ENCODE data around the gene LRRC73. TPM values are rescaled to one million over a fixed set of nuclear protein-coding genes. Genes with fewer than 3 reads are reported as not detected.

The LRRC73 gene
- total and polyA plus RNA-seq, 2 donors: 0.24 TPM; not detected in 1

- H3K4me1 ChIP-seq (ENCODE audit: insufficient read depth): no peaks in the 10 kb centered on the region
- DNase-seq (ENCODE audit: extremely low spot score): no peak
- H3K27ac ChIP-seq (ENCODE audit: low read depth): no peak overlapping the region
- H3K4me3 ChIP-seq (ENCODE audit: low read depth, low read length): no peak overlapping the region
- 68% methylated on average over 9 of the region's 9 CpGs for WGBS
- no peaks in the 10 kb centered on the region for H3K36me3 ChIP-seq (ENCODE audit: insufficient read depth)
Observed at GRCh38 chr6:43457643-43458042, 52.5 kb downstream of the LRRC73 start.

Small RNA genes lying within 50 kb of the gene (small RNA-seq; reads per million reads assigned to genes)
- not detected for gene RF00426
- not detected for gene RNU6-1113P

Other genes starting within 250 kb of the LRRC73 start
- not detected for gene SLC22A7, start 212.1 kb downstream of the LRRC73 start, total RNA-seq
- 0.15 TPM for gene SLC22A7, start 212.1 kb downstream of the LRRC73 start, polyA plus RNA-seq
- 3.9 TPM for gene CRIP3, start 201.5 kb downstream of the LRRC73 start, total RNA-seq
- gene CRIP3, start 201.5 kb downstream of the LRRC73 start, polyA plus RNA-seq: 1.1 TPM
- 14.6 TPM for gene ZNF318, start 140.7 kb downstream of the LRRC73 start, total RNA-seq
- 10.1 TPM for gene ZNF318, start 140.7 kb downstream of the LRRC73 start, polyA plus RNA-seq
- gene ABCC10, start 82.8 kb downstream of the LRRC73 start, total RNA-seq: 15.6 TPM
- gene ABCC10, start 82.8 kb downstream of the LRRC73 start, polyA plus RNA-seq: 18.5 TPM
- 2.0 TPM for gene DLK2, start 54.8 kb downstream of the LRRC73 start, total RNA-seq
- gene DLK2, start 54.8 kb downstream of the LRRC73 start, polyA plus RNA-seq: 0.67 TPM
- gene TJAP1, start 32.8 kb downstream of the LRRC73 start, total RNA-seq: 10.5 TPM
- 29.7 TPM for gene TJAP1, start 32.8 kb downstream of the LRRC73 start, polyA plus RNA-seq
- gene YIPF3, start 6.6 kb upstream of the LRRC73 start, total RNA-seq: 54.9 TPM
- 118 TPM for gene YIPF3, start 6.6 kb upstream of the LRRC73 start, polyA plus RNA-seq
- gene POLR1C, start 6.7 kb upstream of the LRRC73 start, total RNA-seq: 29.4 TPM
- gene POLR1C, start 6.7 kb upstream of the LRRC73 start, polyA plus RNA-seq: 36.9 TPM
- 23.8 TPM for gene XPO5, start 65.7 kb upstream of the LRRC73 start, total RNA-seq
- gene XPO5, start 65.7 kb upstream of the LRRC73 start, polyA plus RNA-seq: 12.6 TPM
- gene POLH, start 65.8 kb upstream of the LRRC73 start, total RNA-seq: 16.8 TPM
- gene POLH, start 65.8 kb upstream of the LRRC73 start, polyA plus RNA-seq: 5.7 TPM
- 36.3 TPM for gene GTPBP2, start 118.9 kb upstream of the LRRC73 start, total RNA-seq
- 40.4 TPM for gene GTPBP2, start 118.9 kb upstream of the LRRC73 start, polyA plus RNA-seq
- gene MAD2L1BP, start 125.5 kb upstream of the LRRC73 start, total RNA-seq: 16.8 TPM
- 25.3 TPM for gene MAD2L1BP, start 125.5 kb upstream of the LRRC73 start, polyA plus RNA-seq
- gene RSPH9, start 134.7 kb upstream of the LRRC73 start, total RNA-seq: 1.0 TPM
- gene RSPH9, start 134.7 kb upstream of the LRRC73 start, polyA plus RNA-seq: 0.60 TPM
- 33.3 TPM for gene MRPS18A, start 177.4 kb upstream of the LRRC73 start, total RNA-seq
- 55.8 TPM for gene MRPS18A, start 177.4 kb upstream of the LRRC73 start, polyA plus RNA-seq

Measured in urinary bladder (tissue), 4 donors.